Activated CD8-positive, alpha-beta memory T cell treated with anti-CD3 and anti-CD28 coated beads for 1 hour (primary cell): ENCODE results near the gene C2CD2.
"Not testable (repeated sequence)": the region's sequence is repeated elsewhere in the genome, so short reads cannot be mapped to it uniquely, and the experiment has no call there.

Source experiments
- DNase-seq, 2 donors: peaks; one replicate each; pipeline ENCODE4 v3.0.0-alpha.2; 2020; ENCODE audit warnings: low read depth in 1 of 2; ENCODE audit errors: extremely low read depth in 1 of 2

The C2CD2 gene

DNA sequence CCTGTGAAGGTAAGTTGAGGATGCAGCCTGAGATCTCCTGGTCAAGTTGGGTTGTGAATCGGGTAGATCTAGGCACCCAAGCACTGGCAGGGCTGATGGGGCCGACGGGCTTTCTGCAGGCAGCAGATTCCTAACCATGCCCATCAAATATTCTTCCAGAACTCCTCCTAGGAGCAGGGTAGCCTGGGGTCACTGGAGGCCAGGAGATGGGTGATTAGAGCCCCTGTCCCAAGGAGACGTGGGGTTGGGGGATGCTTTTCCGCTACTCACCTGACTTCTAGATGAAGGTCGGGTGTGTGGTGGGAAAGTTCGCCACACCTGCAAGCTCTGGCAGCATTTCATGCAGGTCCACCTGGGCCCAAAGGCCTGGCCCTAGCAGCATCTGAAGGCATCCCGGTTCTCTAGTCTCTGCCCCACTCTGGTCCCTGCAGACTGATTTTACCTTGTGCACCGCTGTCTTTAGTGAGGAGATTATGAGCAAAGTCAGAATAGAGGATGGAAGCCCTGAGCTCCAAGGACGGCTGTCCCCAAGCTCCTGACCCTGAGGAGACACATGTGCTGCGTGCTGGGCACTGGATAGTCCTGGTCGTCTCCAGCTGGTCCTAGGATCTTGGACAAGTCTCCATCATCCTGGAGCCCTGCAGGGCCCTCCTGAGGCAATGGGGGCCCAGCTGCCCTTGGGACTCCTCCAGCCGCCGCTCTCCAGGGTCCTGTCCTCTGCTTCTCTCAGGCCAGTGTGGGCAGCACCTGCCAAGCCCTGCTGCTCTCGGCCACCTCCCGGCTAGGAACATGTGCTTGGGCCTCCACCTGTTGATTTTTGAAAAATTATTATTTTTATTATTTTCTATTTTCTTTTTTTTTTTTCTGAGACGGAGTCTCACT is 21.8 kb upstream of the C2CD2 start:
- no peak for DNase-seq

DNA sequence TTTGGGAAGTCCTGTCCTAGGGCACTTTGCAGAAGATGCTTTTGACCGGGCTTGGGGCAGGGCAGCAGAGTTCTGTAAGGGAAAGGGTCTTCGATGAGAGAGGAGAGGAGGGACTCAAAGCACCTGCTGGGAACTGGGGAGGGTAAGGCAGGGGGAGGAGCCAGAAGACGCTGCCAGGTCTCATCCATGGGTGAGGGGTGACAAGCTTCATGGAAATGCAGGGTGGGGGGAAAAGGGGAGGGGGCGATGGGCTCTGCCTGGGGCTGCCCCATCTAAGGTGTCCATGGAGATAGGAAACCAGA is 20.9 kb upstream of the C2CD2 start:
- no peak for DNase-seq

DNA sequence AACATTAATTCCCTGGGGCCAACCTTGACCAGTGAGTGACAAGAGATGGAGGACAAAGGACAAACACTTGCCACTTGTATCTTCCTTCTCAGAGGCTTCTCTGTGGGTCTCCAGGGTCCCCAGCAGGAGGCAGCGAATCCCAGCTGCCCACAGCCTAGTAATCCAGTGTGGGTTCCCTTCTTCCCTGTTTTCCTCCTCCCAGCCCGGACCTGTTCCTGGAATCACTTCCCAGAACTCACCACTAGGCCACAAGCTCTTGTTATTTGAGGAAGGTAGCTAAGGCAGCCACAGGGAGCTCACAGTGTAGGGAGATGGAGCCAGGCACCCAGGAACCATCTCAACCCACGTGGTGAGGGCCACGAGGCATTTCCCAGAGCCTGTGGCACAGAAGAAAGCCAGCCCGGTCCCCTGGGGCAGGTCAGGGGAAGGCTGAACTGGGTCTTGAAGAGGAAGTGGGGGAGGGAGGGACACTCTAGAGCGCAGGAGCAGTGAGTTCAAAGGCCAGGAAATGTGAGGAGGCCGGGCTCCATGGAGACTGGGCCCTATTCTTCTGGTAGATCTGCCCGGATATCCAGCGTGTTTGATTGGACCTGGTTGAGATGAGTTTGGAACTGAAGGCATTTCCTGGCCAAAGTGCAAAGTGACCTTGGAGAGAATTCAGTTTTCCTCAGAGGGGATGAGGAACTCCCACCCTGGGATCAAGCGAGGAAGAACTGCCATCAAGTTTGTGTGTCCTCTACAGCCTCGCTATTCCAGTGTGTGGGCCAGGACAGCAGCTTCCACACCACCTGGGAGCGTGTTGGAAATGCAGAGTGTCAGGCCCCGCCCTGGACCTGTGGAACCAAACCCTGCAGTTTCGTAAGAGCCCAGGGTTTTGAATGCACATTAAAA is 20.3 kb upstream of the C2CD2 start:
- DNase-seq, result no peak

DNA sequence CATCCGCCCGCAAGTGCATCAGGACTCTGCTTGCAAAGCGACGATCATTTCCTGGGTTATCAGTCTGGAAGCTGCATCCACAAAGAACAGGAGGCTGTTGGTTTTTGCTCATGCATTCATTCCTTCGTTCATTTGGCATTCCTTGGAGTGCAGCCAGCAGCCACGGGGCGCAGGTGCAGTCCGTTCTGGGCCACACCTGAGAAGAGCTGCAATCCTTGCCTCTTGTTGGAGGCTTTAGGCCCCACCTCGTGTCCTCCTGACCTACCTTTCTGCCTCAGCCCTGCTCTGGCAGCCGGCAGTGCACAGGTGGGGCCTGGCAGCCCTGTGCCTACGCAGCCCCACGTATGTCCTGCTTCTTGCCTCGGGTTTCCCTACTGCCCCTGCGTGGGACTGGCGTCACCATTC is 19.6 kb upstream of the C2CD2 start:
- no peak for DNase-seq

DNA sequence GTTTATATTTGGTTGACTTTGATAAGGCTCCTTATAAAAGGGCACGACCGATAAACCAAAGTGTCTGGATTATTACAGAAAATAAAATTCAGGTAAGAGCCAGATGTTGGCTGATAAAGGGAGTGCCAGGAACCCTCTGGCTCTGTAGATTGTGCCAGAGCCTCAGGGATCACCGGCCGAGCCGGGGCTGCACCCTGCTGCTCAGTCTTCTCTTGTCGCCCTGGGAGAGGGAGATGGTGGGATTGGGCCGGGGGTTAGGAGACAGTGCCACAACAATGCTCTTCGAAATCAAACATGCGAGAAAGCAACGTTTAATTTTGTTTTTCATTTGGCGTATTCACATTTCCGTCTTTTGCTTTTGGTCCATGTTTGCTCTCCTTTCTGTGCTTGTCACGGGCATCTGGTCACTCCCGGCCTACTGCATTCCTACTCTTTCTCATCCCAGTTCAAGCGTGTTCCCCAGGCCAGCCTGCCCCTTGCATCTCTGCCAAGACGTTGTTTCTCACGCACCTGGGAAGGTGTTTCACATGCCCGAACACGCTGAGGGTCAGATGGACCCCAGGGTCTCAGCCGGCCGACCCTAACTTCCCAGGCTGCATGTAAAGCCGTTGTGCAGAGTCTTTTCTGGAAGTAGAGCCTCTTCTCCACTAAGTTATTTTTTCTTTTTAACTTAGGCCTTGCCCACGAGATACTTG is 18.8 kb upstream of the C2CD2 start:
- no peak for DNase-seq

DNA sequence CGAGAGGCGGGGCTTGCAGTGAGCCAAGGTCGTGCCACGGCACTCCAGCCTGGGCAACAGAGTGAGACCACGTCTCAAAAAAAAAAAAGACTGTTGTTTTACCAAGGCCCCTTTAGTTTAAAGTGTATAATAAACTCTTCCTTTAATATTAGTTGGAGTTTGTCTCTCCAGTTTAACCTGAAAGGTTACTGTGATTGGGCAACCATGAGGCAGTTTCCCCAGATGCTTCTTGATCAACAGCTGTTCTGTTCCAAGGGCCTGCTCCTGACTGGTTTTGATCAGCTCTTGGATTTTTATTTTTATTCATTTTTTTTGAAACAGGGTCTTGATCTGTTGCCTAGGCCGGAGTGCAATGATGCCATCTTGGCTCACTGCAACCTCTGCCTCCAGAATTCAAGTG is 18.1 kb upstream of the C2CD2 start:
- DNase-seq, result no peak

DNA sequence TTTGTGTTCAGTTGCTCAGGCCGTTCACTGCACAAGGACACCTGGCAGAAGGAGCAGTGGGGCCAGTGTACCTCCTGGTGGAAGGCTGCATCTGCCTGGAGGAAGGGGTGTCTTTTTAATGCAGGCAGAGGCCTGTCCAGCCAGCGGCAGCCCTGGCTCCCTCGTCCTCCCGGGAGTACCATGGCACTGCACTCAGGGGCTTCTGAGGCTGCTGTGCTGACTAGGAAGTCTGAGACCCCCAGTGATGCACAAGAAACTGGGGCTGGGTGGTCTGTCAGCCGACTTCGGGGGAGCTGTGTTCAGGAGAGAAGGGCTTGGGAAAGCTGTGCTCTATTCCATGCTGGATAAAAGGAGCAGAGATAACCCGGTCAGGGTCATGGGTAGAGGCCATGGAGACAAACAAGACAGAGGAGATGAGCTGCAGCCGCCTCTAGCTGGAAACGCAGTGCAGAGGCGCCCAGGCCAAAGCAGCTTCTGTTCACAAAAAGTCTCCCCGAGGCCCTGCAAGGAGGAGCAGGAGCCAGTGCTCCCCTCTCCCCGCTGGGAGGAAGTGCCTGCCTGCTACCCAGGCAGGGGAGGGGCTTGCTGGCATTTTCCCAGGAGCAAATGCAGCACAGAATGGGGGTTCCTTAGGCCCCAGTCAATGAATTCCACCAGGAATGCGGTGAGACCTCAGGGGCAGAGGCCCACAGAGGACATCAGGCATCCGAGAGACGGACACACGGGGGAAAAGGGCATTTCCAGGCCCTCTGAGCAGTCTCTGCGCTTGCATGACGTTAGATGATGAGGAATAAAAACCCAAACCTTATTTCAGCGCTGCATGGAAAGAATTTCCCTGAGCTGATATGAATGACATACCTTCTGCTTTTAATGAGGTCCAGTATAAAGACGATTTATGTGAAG is 17.2 kb upstream of the C2CD2 start:
- DNase-seq, result no peak

DNA sequence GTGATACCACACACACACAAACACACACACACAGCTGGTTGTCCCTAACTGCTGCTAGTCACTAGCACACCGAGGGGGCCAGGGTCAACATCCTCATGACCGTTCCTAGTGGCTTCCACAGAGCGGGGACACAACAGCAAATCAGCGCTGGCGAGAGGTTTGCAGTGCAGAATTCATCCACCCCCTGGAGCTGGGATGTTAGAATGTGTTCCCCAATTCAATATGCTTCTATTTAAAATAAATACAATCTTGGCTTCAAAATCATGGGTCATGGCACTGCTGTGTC is 16.2 kb upstream of the C2CD2 start:
- DNase-seq, result no peak

DNA sequence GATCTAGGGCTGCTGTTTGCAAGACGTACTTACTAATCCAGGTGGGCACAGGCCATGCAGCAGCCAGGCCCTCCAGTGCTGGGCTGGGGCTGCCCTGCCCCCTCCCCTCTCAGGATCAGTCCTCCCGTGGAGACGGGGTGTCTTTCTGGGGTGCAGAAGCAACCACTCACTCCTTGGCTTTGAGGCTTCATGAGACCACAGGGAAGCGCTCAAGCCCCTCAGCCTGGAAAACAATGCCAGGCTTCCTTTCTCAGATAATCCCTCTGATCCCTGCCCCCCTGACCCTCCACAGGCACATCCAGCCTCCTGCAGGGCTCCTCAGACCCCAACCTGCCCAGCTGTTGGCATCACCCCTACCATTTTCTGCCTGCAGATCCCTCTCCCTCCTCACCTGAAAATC is 13.9 kb upstream of the C2CD2 start:
- no peak for DNase-seq

DNA sequence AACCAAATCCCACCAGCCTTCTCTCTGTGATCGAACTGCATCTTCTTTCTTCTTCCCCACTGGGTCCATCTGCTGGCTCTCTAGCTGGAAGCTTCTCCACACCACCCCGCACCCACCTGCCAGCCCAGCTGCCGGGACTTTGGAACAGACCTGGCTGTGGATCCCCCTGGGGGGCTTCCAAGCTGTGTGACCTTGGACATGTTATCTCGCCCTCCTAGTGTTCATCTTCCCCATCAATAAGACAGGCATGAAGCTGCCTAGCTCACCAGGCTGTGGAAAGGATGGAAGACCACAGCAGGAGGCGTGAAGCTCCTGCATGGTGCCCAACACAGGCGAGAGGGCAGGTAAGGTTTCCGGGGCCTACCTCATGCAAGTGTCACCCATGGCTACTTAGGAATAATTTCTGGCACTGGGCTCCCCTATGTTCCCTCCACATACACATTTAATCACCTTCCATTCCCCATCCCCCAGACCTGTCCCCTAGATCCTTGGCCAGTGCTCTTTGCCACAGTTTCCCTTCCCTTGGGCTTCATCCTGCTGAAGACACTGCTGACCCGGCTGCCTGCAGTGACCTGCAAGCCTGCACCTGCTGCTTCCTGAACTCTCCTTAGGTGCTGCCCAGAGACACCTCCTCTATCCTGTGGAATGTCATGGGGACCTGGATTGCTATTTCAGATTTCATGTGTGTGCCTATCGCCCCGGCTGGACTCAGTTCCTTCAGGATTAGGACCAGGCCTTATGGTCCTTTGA is 13.2 kb upstream of the C2CD2 start:
- DNase-seq, result no peak

DNA sequence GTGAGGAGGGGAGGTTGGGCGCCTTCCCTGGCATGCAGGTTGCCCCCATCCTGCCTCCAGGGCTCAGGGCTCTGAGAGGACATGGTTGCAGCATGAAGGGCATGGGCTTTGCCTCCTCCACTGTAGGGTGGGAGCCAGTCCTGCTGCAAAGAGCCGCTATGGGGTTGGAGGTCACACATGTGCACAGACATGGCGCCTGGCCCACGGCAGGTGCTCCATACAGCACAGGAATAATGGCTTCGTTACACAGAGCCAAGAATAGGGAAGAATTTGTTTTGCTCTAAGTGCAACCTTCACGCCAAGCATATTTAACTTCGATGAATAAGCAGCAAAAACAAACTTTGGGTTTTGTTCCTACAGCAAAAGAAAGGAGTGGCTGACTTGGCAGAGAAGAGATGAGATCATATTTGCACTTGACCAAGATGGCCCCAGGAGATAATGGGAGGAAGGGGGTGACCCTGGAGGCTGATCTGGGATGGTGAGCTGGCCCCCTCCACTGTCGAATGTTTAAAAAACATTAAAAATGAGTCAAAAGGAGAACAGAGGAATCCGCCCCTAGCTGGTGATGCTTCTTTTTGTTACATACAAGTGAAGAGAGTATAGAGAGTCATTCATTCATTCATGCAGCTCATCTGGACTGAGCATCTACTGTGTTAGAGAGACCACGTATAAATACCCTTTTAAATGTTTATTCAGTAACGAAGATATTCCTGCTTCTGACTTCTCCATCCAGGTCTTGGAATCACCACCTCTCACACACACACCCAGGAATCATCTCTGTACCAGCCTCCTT is 12.4 kb upstream of the C2CD2 start:
- DNase-seq, result no peak

DNA sequence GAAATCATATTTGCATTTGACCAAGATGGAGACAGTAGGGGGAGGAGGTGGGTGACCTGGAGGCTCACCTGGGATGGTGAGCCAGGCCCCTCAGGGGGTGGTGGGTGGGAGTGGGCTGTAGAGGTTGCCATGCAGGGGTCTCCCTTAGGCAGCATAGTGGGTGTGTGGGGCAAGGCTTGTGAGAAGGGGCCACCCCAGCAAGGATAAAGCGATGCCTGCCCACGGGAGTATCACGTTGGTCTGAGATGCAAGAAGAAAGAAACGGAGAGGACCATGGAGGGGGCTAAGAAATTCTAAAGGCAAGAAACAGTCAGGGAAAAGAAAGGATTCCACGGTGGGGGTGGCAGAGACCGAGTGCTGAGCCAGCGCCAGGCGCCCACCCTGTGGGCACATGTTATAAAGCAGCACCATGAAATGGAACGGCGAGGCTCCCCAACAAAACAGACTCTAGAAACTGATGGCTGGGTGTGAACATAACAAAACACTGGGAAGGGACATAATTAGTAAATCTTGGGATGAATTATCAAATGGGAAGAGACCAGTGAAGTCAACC is 11.7 kb upstream of the C2CD2 start:
- no peak for DNase-seq

DNA sequence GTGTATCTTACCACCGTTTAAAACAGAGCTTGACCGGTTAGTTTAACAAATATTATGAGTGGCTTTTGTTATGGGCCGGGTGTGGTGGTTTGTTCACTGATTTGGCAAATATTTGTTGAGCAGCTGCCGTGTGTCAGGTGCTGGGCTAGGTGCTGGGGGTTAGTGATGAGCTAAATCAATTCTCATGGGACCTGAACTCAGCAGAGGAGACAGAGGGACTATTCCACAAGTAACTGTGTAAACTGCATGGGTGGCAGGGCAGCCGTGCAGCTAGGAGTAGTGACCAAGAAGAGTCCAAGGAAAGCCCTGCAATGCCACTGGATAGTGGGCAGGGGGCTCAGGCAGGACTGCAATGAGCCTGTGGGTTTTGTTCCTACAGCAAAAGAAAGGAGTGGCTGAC is 11.2 kb upstream of the C2CD2 start:
- no peak for DNase-seq

DNA sequence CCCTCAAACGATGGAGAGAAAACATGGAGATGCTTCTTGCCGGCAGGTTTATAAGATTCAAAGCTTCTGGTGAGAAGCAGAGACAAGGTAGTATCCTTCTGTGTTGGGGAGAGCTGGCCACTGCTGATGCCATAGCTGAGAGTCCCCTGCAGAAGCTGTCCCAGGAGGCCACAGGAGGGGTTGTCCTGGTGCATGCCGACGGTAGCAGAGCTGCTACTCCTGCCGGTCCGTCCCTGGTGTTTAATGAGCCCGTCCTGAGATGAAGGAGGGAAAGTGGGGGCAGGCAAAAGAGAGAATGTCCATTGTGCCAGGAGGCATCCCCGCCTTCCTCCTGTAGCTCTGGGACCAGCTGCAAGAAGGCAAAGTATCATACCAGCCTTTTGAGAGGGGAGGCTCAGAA is 10.4 kb upstream of the C2CD2 start:
- DNase-seq, result no peak

DNA sequence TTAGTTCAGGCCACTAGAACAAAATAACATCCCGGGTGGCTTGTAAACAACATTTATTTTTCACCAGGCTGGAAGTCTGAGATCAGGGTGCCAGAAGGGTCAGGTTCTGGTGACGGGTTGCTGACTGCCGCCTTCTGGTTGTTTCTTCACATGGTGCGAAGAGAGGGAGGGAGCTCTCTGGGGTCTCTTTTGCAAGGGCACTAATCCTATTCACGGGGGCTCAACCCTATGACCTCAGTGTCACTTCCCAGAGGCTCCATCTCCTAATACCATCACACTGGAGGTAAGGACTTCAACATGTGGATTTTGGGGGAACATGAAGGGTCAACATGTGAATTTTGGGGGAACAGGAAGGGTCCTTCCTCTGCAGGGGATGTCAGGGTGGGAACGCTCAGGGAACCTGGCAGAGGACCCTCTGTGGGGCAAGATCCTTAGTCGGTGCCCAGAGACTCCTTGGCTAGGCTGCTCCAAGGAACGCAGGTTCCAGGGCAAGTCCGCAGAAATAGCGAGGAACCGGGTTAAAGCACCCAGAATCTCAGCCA is 8.7 kb upstream of the C2CD2 start:
- no peak for DNase-seq

DNA sequence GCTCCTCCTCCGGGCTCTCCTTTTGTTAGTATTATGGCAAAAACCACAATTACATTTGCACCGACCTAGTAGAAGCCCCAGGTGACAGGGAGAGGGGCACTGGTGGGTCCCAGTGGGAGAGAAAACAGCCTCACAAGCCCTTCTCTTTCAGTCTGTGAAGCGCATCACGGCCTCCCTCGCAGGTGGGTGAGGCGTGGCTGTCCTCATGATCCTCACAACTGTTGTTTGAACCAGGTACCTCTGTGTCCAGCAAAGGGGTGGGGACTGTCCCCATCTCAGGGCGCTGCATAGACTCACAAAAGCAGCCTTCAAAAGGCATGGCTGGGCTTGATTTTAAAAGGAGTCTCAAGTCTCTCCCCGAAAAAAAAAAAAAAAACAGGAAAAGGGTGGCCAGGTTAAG is 7.9 kb upstream of the C2CD2 start:
- no peak for DNase-seq

DNA sequence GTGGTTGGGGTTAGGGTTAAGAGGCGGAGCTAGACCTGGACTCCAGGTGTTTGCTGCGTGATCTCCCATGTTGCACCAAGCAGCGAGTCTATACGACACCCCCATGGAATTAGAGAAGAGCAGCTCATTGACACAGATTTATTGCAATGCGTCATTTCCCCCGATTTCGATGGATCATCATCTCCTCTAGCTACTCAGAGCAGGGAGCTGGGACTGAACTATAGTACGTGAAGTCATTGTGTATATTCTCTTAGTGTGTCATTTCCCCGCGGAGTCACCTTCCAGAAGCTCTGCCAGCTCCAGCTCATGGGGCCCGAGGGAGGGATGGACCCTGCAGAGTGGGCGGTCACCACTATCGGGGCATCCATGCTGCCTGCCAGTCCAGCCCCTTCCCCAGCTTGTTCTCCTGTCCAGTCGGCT is 7.5 kb upstream of the C2CD2 start:
- DNase-seq, result no peak

DNA sequence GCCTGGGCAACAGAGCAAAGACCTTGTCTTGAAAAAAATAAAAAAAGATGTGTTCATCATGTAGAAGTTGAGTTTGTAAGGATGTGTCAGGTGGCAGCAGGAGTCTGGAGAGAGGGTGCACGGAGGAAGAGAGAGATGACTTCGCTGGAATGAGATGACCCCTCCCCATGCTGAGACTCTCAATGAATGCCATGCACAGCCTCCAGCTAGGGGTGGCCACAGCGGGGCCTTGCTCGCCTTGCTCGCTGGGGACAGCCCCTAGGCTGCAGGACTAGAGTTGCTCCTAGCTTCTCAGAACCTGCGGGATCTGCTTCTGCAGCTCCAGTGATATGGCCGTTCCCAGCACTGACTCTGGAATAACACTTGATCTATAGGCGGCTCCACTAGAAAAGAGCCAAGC is 6.6 kb upstream of the C2CD2 start:
- DNase-seq, result no peak

DNA sequence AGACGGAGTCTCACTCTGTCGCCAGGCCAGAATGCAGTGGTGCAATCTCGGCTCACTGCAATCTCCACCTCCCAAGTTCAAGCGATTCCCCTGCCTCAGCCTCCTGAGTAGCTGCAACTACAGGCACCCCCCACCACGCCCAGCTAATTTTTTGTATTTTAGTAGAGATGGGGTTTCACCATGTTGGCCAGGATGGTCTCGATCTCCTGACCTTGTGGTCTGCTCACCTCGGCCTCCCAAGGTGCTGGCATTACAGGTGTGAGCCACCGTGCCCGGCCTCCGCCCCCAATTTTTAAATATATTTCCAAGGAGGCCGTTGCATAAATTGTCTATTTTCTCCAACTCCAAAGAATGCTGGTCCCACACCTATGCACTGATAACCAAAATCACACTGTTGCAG is 5.9 kb upstream of the C2CD2 start:
- DNase-seq, result not testable (repeated sequence)
